ENCODE data around the gene FOXD1. TPM values are rescaled to one million over a fixed set of nuclear protein-coding genes. Genes with fewer than 3 reads are reported as not detected.
A peak's percentile ranks its signal among the peaks of the same experiment; 100 is the strongest.

FOXD1 gene
- total and polyA plus RNA-seq, 2 of the 4 experiments (the other 2 are of a cell fraction): 3.2 to 23.1 TPM

- H3K9ac ChIP-seq (ENCODE audit: low read depth, low read length): no peak overlapping the region
- H2BK20ac ChIP-seq (ENCODE audit: low read depth, low read length): no peak overlapping the region
- H3K79me1 ChIP-seq (ENCODE audit: low read depth in 1 of 2, low read length in 2 of 2): no peaks in the 10 kb centered on the region
- no peak overlapping the region for H2BK120ac ChIP-seq (ENCODE audit: low read depth, low read length)
- H3K27me3 ChIP-seq (ENCODE audit: control insufficient read depth, insufficient read depth, low read length): no peaks in the 10 kb centered on the region
- H4K20me1 ChIP-seq (ENCODE audit: insufficient read depth, low read length): no peaks in the 10 kb centered on the region
- intact Hi-C loops (cut with micrococcal nuclease) (no loop called here), in situ Hi-C loops (cut with MboI; ENCODE audit: low sequenced_read_pairs) (no loop called here), dilution Hi-C loops (cut with HindIII; ENCODE audit: low sequenced_read_pairs, unreplicated experiment) (no loop called here)
- POLR2A ChIA-PET (ENCODE audit: unreplicated experiment): no interaction called here
- 0 out of 2 replicates have a peak, but pooled peaks cover 1% of the 10 kb centered on the region for H3K4me1 ChIP-seq (ENCODE audit: control insufficient read depth, insufficient read depth, low read length)
- ATAC-seq (ENCODE audit: low read depth) (peak; percentile 42; the same call in 1 of the 2 replicates), DNase-seq (no peak)
- peaks cover 4% of the 10 kb centered on the region; the same call in 1 of the 2 replicates for H3K9me1 ChIP-seq (ENCODE audit: insufficient read depth, low read length)
- H4K91ac ChIP-seq (ENCODE audit: insufficient read depth, low read depth, low read length): no peak overlapping the region
- H3K27ac ChIP-seq (ENCODE audit: insufficient read depth, low read length): no peak overlapping the region
- H2AFZ ChIP-seq (replicated peaks; ENCODE audit: low read length, poor library complexity): no peak overlapping the region
- no CpG with 5 or more reads among the region's 1 CpG for WGBS, 2 experiments (ENCODE audit: extremely low coverage in 2 of 2, insufficient read length in 1 of 2)
- H3K36me3 ChIP-seq (ENCODE audit: control insufficient read depth, insufficient read depth, low read length): no peaks in the 10 kb centered on the region
- H3K18ac ChIP-seq (ENCODE audit: low read depth, low read length): no peak overlapping the region
- H2AK5ac ChIP-seq (ENCODE audit: low read depth, low read length): no peak overlapping the region
- no peak for TF ChIP-seq FOS (IDR thresholded peaks at IDR 0.05; ENCODE audit: low read depth, low read length)
- TF ChIP-seq ELK1 (IDR thresholded peaks at IDR 0.05; ENCODE audit: borderline replicate concordance, low read depth, low read length): no peak
- TF ChIP-seq POLR2A (IDR thresholded peaks at IDR 0.05; ENCODE audit: low read depth, low read length): no peak
- no peak for TF ChIP-seq RFX5 (IDR thresholded peaks at IDR 0.05; ENCODE audit: low read depth, low read length)
- TF ChIP-seq BHLHE40 (IDR thresholded peaks at IDR 0.05; ENCODE audit: low read depth, low read length): no peak
- TF ChIP-seq, protein P1, sequence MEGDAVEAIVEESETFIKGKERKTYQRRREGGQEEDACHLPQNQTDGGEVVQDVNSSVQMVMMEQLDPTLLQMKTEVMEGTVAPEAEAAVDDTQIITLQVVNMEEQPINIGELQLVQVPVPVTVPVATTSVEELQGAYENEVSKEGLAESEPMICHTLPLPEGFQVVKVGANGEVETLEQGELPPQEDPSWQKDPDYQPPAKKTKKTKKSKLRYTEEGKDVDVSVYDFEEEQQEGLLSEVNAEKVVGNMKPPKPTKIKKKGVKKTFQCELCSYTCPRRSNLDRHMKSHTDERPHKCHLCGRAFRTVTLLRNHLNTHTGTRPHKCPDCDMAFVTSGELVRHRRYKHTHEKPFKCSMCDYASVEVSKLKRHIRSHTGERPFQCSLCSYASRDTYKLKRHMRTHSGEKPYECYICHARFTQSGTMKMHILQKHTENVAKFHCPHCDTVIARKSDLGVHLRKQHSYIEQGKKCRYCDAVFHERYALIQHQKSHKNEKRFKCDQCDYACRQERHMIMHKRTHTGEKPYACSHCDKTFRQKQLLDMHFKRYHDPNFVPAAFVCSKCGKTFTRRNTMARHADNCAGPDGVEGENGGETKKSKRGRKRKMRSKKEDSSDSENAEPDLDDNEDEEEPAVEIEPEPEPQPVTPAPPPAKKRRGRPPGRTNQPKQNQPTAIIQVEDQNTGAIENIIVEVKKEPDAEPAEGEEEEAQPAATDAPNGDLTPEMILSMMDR (conservative IDR thresholded peaks at IDR 0.05; ENCODE audit: low read depth, low read length): no peak
- TF ChIP-seq MAZ (IDR thresholded peaks at IDR 0.05; ENCODE audit: borderline replicate concordance, low read depth, low read length): no peak
- TF ChIP-seq CHD1 (IDR thresholded peaks at IDR 0.05; ENCODE audit: low read depth, low read length): no peak
- no peak for TF ChIP-seq RCOR1 (IDR thresholded peaks at IDR 0.05; ENCODE audit: insufficient replicate concordance, low read length)
- no peak for TF ChIP-seq CEBPB (IDR thresholded peaks at IDR 0.05; ENCODE audit: low read depth, low read length)
- no peak for TF ChIP-seq MAFK (IDR thresholded peaks at IDR 0.05; ENCODE audit: low read depth, low read length)
- TF ChIP-seq SMC3 (IDR thresholded peaks at IDR 0.05; ENCODE audit: low read depth, low read length): no peak
- TF ChIP-seq MXI1 (IDR thresholded peaks at IDR 0.05; ENCODE audit: borderline replicate concordance, low read depth, low read length): no peak
- no TSS peak for BruUV-seq (replicated peaks)
- no peak overlapping the region for H3K4ac ChIP-seq (ENCODE audit: low read depth, low read length)
- H4K8ac ChIP-seq (ENCODE audit: low read depth in 2 of 2, low read length in 2 of 2): no peak overlapping the region
- H3K4me2 ChIP-seq (ENCODE audit: low read depth, low read length): no peak overlapping the region
- no peak overlapping the region for H2BK5ac ChIP-seq (ENCODE audit: low read depth, low read length, poor library complexity, severe bottlenecking)
- H2AK9ac ChIP-seq (replicated peaks; ENCODE audit: low read depth, low read length, poor library complexity): no peak overlapping the region
- H3K9me3 ChIP-seq (ENCODE audit: control insufficient read depth, insufficient read depth, low read length): no peaks in the 10 kb centered on the region
- H2BK15ac ChIP-seq (ENCODE audit: low read depth, low read length): no peak overlapping the region
- H3K4me3 ChIP-seq (ENCODE audit: insufficient read depth, low read depth, low read length): no peak overlapping the region
- no peak overlapping the region for H3K56ac ChIP-seq (ENCODE audit: extremely low read depth, insufficient read depth, low read length)
- H3K23ac ChIP-seq (ENCODE audit: low read depth, low read length): no peak overlapping the region
- H4K5ac ChIP-seq (ENCODE audit: low read depth, low read length): no peak overlapping the region
- CTCF ChIA-PET: interaction anchor here (0.8 kb wide), 1 partner anchor 13 kb away, joined by 3 read pairs; no protein-coding TSS in a partner anchor
- no peak overlapping the region for H3K14ac ChIP-seq (replicated peaks; ENCODE audit: low read depth, low read length)
Observed at GRCh38 chr5:73405691-73406090, 42.9 kb downstream of the FOXD1 start.

Measured in IMR-90 (cell line).